KOPT-K1 (cell line): ENCODE data around the gene CTAGE9.
"Not testable (repeated sequence)": the region's sequence is repeated elsewhere in the genome, so short reads cannot be mapped to it uniquely, and the experiment has no call there.

Experiments used
- H3K27ac ChIP-seq: fragments of 200-600 bp; sonication (generic); 2 replicates; pipeline ENCODE4 v1.5.1; 2016; ENCODE audit warnings: antibody characterized with exemption, mild to moderate bottlenecking, low read depth, low read length; ENCODE audit not compliant: poor library complexity, severe bottlenecking
- H3K36me3 ChIP-seq: fragments of 200-600 bp; sonication (generic); 2 replicates; pipeline ENCODE4 v1.5.1; 2017; ENCODE audit warnings: antibody characterized with exemption, mild to moderate bottlenecking, low read length, moderate library complexity; ENCODE audit not compliant: insufficient read depth
- H3K9me3 ChIP-seq: fragments of 200-600 bp; sonication (generic); 2 replicates; pipeline ENCODE4 v1.5.1; 2017; ENCODE audit warnings: antibody characterized with exemption, low read length, mild to moderate bottlenecking; ENCODE audit not compliant: insufficient read depth, poor library complexity, severe bottlenecking

CTAGE9 gene

DNA sequence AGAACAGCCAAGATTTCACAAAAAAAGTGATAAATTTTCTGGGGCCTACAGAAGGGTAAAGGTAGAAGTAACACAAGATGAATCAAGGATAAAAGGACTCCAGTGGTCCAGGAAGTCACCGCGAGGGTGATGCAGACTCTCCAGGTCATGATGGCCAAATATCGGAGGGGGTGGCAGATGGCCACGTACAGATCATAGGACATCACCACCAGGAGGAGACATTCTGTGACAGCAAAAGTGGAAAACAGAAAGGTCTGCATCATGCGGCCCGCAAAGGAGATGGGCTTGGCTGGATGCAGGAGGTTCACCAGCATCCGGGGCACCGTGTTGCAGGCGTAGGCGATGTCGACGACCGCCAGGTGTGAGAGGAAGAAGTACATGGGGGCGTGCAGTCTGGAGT lies 10.0 kb downstream of the CTAGE9 start:
- not testable (repeated sequence) for H3K27ac ChIP-seq, H3K9me3 ChIP-seq, H3K36me3 ChIP-seq

- no peaks in the 10 kb centered on the region for H3K36me3 ChIP-seq
- no peaks in the 10 kb centered on the region for H3K9me3 ChIP-seq
- no peak overlapping the region for H3K27ac ChIP-seq
These were observed 13.9 kb downstream of the CTAGE9 start for GRCh38 chr6:131696956-131697355.

GRCh38 chr6:131694832-131695426 lies 15.9 kb downstream of the CTAGE9 start:
- Histone ChIP-seq H3K36me3 (no peaks in the 10 kb centered on the region), H3K9me3 (no peaks in the 10 kb centered on the region), H3K27ac (no peak overlapping the region)

DNA sequence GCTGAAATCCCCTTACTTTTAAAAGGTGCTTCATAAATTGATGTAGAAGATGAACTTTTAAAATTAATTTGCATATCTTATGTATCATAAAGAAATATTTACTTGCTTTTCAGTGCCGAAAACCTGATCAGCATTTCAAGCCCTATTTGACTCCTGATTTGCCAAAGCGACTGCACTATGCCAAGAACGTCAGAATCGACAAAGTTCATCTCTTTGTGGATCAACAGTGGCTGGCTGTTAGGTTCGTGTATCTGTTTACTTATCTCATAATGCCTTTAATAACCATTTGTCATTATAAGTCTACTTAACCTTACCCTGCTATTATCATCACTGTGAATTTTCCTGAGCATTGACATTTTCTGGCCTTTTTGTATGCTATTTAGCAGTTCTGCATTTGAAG lies 17.4 kb downstream of the CTAGE9 start:
- Histone ChIP-seq H3K9me3 (no peaks in the 10 kb centered on the region), H3K36me3 (no peaks in the 10 kb centered on the region), H3K27ac (no peak overlapping the region)

GRCh38 chr6:131692589-131692988 lies 18.2 kb downstream of the CTAGE9 start:
- Histone ChIP-seq H3K27ac (no peak overlapping the region), H3K9me3 (no peaks in the 10 kb centered on the region)

GRCh38 chr6:131692031-131692430 lies 18.8 kb downstream of the CTAGE9 start:
- Histone ChIP-seq H3K9me3 (no peaks in the 10 kb centered on the region), H3K36me3 (no peaks in the 10 kb centered on the region), H3K27ac (no peak overlapping the region)

More at GRCh38 chr6:131692589-131692988, 18.2 kb downstream of the CTAGE9 start:
- no peaks in the 10 kb centered on the region for H3K36me3 ChIP-seq

DNA sequence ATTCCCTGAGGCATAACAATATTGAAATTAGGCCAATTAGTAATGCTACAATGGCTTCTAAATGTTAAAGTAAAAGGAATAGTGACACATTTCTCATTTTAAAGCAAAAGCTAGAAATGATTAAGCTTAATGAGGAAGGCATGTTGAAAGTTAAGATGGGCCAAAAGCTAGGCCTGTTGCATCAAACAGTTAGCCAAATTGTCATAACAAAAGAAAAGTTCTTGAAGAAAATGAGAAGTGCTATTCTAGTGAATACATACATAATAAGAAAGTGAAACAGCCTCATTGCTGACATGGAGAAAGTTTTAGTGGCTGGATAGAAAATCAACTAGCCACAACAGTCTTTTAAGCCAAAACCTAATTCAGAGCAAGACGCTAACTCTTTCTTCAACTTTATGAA lies 22.5 kb downstream of the CTAGE9 start:
- Histone ChIP-seq H3K27ac (no peak overlapping the region), H3K9me3 (no peaks in the 10 kb centered on the region), H3K36me3 (no peaks in the 10 kb centered on the region)

DNA sequence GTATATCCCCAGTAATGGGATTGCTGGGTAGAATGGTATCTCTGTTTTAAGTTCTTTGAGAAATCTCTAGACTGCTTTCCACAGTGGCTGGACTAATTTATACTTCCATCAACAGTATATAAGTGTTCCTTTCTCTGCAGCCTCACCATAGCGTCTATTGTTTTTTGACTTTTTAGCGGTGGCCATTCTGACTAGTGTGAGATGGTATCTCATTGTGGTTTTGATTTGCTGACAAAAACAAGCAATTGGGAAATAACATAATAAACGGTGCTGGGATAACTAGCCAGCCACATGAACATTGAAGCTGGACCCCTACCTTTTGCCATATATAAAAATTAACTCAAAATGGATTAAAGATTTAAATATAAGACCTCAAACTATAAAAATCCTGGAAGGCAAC lies 23.8 kb downstream of the CTAGE9 start:
- no peaks in the 10 kb centered on the region for H3K9me3 ChIP-seq
- no peak overlapping the region for H3K27ac ChIP-seq
- no peaks in the 10 kb centered on the region for H3K36me3 ChIP-seq

- no peaks in the 10 kb centered on the region for H3K36me3 ChIP-seq
- H3K27ac ChIP-seq: no peak overlapping the region
- H3K9me3 ChIP-seq: no peaks in the 10 kb centered on the region
These were observed 25.5 kb downstream of the CTAGE9 start for GRCh38 chr6:131685266-131685780.

- H3K27ac ChIP-seq: no peak overlapping the region
- no peaks in the 10 kb centered on the region for H3K9me3 ChIP-seq
- no peaks in the 10 kb centered on the region for H3K36me3 ChIP-seq
These were observed 27.3 kb downstream of the CTAGE9 start for GRCh38 chr6:131683479-131683878.

DNA sequence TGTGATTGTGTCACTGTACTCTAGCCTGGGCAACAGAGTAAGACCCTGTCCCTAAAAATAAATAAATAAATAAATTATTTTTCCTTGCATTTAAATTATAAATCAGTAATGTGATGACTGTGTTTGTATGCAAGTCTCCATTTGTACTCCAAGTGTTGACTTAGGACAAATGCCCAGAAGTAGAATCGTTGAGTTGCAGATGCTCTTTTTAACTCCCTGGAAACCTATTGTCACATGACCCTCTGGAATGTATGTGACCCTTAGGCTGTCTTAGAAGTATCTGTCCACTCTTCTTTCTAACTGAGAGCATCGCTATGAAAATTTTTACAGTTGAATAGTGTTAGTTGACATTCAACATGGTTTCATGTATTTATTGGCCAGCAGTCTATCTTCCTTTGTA lies 28.4 kb downstream of the CTAGE9 start:
- no peak overlapping the region for H3K27ac ChIP-seq
- H3K36me3 ChIP-seq: no peaks in the 10 kb centered on the region
- no peaks in the 10 kb centered on the region for H3K9me3 ChIP-seq

DNA sequence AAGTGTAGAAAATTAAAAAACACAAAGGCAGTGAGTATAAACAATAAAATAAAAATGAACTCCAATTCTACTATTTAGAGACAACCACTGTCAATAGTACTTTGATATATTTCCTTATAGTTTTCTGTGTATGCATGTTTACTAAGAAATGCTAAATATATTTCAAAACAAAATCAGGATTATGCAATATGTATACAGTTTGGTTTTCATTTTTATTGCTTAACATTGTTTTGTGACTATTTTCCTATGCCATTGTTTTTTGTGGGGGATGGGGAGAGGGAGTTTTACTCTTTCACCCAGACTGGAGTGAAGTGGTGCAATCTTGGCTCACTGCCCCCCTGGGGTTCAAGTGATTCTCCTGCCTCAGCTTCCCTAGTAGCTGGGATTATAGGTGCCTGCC lies 29.2 kb downstream of the CTAGE9 start:
- H3K36me3 ChIP-seq: no peaks in the 10 kb centered on the region
- H3K9me3 ChIP-seq: no peaks in the 10 kb centered on the region
- H3K27ac ChIP-seq: no peak overlapping the region

- no peak overlapping the region for H3K27ac ChIP-seq
- H3K9me3 ChIP-seq: no peaks in the 10 kb centered on the region
- H3K36me3 ChIP-seq: no peaks in the 10 kb centered on the region
These were observed 29.9 kb downstream of the CTAGE9 start for GRCh38 chr6:131680868-131681267.

GRCh38 chr6:131678442-131678841 lies 32.4 kb downstream of the CTAGE9 start:
- H3K9me3 ChIP-seq: no peaks in the 10 kb centered on the region
- no peak overlapping the region for H3K27ac ChIP-seq
- no peaks in the 10 kb centered on the region for H3K36me3 ChIP-seq

- H3K27ac ChIP-seq: no peak overlapping the region
- H3K9me3 ChIP-seq: no peaks in the 10 kb centered on the region
- H3K36me3 ChIP-seq: no peaks in the 10 kb centered on the region
These were observed 37.6 kb downstream of the CTAGE9 start for GRCh38 chr6:131673184-131673583.

- Histone ChIP-seq H3K27ac (no peak overlapping the region), H3K36me3 (no peaks in the 10 kb centered on the region), H3K9me3 (no peaks in the 10 kb centered on the region)
These were observed 40.9 kb downstream of the CTAGE9 start for GRCh38 chr6:131669891-131670290.
